RPMI8226 (cell line): ENCODE data around the gene DIPK1B.
"Not testable (repeated sequence)": the region's sequence is repeated elsewhere in the genome, so short reads cannot be mapped to it uniquely, and the experiment has no call there.

Experiments used
- DNase-seq: peaks from one replicate; pipeline ENCODE4 v3.0.0-alpha.2; 2015

Gene DIPK1B

DNA sequence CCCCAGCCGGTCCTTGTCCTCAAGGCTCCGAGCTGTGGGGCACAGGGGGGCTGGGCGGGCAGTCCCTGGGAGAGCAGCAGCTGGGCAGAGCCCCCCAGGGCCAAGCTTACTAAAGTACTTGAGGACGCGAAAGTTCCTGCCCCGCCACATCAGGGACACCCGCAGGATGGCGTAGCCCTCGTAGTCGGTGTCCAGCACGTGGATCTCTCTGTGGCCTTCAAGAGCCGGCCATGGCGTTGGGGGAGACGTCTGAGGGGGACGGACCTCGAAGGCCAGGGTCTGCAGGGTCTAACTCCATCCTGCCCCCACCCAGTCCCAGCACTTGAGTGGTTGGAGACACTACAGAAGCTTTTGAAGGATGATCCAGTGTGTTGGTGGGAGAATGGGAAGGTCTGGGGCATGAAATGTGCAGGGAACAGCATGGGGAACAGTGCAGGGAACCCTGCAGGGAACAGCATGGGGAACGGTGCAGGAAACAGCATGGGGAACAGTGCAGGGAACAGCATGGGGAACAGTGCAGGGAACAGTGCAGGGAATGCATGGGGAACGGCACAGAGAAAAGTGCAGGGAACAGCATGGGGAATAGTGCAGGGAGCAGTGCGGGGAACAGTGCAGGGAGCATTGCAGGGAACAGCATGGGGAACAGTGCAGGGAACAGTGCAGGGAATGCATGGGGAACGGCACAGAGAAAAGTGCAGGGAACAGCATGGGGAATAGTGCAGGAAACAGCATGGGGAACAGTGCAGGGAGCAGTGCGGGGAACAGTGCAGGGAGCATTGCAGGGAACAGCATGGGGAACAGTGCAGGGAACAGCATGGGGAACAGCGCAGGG is 43.1 kb downstream of the DIPK1B start:
- DNase-seq: not testable (repeated sequence)

DNA sequence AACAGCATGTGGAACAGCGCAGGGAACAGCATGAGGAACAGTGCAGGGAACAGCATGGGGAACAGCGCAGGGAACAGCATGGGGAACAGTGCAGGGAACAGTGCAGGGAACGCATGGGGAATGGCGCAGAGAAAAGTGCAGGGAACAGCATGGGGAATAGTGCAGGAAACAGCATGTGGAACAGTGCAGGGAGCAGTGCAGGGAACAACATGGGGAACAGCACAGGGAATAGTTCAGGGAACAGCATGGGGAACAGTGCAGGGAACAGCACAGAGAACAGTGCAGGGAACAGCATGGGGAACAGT is 43.7 kb downstream of the DIPK1B start:
- no peak for DNase-seq

DNA sequence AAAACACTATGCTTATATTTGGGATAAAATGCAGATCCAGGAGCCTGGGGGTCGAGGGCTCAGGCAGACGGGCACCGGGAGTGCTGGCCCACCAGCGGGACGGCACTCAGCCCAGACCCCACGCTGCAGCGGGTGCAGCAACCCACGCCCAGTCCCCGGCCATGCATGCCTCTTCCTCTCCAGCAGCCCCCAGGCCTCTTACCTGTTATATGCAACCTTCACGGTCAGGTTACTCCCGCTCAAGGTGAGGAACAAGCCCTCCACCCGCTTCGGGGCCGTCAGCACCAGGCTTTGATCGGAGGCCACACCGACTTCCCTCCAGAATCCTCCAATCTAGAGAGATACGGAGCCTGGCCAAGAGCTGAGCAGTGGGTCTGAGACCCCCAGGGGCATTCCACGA is 44.5 kb downstream of the DIPK1B start:
- no peak for DNase-seq

DNA sequence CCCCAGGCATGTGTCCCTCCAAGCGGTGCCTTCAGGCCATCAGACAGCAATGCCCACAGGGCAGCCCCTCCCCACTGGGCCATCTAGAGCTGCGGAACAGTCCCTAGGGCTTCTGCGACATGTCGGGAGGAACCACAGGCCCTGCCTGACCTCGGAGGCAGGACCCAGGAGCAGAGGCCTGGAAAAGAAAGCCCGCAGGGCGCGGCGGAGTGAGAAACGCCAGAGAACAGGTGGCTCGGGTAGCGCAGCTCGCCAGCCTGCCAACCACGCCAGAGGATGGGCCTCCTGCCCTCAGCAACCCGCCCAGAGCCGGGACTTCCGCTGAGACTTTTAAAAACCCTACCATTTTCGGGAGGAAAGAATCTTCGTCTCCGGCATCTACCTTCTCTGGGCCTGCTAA is 45.0 kb downstream of the DIPK1B start:
- peak; percentile 69 for DNase-seq

DNA sequence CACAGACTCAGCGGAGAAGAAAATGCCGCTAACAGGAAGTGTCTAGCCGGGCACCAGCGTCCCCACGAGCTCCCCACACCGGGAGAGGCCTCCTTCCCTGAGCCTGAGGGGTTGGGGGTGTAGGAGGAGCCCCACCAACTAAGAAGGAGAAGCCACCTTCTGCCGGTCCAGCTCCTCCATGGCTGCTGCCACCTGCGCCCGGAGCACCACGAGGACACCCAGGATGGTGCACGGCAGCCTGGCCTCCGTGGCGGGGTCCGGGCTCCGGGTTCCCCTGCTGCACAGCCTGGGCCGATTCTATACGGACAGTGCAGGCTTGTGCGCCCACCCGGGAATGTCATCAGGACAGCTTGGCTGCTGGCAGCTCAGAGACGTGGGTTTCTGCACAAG is 45.4 kb downstream of the DIPK1B start:
- no peak for DNase-seq

DNA sequence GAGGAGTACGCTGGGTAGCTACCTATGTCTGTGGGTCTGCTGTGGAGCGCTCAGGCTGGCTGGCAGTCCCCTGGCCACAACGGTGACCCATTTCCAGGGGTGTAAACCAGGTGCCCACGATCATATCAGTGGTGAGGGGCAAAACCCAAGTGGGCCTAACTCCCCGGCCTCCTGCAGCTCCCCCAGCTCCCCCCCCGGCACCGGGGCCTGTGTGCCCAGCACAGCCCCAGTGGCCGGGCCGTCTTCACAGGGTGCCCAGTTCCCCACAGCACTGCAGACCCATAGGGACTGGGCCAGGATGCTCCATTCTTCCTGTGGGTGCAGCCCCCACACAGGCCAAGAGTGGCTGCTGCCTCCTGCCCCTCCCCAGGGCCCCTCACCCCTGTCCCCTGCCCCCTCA is 46.6 kb downstream of the DIPK1B start:
- DNase-seq: no peak

DNA sequence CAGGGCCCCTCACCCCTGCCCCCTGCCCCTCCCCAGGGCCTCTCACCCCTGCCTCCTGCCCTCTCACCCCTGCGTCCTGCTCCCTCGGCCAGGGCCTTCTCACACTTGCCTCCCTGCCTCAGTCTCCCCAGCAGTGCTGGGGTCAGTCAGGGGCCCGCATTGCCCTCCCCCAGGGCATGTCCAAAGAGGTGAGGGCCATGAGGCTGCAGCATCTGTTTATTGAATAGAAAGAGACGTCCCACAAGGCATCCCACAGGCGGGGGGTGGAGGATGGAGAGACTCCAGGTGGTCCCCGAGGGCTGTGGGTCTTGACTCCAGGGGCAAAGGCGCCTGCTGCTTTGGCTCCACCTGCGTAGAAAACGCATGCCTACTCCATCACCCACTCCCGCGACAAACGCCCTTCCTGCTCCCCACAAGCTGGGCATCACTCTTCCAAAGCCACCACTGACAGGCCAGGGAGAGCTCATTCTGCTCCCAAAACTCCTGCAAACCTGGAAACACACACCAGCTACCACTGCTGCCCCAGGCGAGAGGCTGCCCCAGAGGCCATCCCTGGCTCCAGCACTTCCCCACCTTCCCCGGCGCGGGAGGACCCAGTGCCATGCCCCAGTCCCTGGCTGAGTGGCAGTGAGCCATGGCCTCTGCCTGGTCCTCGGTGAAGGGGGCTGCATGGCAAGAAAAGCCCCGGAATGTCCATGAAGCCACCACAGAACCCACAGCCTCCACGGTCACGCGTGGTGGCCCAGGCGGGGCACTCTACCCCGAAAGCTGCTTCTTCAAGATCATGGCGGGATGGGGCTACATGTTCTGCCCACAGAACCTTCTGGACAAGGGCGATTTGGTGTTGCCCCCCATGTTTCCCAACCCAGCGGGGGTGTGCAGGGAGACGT is 47.3 kb downstream of the DIPK1B start:
- no peak for DNase-seq

DNA sequence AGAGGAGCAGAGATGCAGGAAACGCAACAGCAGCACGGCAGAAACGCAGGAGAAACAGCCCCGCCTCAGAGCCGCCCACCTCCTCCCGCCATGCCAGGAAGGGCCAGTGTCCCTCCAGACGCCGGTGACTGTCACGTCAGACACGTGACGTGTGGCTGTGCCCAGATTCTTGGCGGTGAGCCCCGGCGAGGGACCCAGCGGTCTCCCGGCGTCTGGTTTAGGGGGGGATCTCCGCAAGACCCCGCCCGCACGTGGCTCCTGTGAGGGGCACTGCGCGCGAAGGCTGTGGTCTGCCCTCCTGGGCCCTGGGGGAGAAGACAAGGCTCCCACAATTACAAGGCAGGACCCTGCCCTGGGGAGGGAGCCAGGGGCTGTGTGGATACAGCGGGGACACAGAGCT is 48.1 kb downstream of the DIPK1B start:
- DNase-seq: no peak

DNA sequence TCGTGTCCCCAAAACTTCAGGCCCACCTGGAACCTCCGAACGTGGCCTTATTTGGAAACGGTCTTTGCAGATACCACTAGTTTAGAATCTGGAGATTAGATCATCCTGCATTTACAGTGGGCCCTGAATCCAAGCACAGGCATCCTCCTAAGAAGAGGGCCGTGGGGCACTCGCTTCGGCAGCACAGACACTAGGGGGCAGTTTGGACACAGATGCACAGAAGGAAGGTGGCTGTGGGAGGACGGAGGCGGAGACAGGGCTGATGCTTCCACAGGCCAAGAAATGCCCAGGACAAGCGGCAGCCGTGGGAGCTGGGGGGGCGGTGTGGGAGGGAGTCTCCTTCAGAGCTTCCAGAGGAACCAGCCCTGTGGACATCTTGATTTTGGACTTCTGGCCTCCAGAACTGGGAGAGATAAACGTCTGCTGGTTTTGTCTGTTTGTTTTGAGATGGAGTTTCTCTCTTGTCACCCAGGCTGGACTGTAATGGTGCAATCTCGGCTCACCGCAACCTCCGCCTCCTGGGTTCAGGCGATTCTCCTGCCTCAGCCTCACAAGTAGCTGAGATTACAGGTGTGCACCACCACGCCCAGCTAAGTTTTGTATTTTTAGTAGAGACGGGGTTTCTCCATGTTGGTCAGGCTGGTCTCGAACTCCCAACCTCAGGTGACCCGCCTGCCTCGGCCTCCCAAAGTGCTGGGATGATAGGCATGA is 48.6 kb downstream of the DIPK1B start:
- peak; percentile 84 for DNase-seq

DNA sequence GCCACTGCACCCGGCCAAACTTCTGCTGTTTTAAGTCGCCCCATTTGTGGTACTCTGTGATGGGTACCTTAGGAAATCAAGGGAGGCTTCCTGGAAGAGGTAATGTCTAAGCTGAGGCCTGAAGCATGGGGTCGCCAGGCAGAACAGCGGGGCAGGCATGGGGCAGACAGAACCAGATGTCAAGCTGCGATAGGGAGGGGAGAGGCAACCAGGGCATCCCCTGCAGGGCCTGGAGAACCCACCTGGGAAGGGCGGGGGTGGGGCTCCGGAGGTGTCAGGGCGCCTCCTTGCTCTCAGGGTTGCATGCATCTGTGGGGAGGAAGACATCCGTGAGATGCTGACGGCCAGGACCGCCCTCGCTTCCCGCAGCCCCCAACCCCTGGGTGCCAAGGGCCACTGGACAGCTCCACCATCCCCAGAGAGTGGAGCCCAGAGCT is 49.2 kb downstream of the DIPK1B start:
- no peak for DNase-seq

DNA sequence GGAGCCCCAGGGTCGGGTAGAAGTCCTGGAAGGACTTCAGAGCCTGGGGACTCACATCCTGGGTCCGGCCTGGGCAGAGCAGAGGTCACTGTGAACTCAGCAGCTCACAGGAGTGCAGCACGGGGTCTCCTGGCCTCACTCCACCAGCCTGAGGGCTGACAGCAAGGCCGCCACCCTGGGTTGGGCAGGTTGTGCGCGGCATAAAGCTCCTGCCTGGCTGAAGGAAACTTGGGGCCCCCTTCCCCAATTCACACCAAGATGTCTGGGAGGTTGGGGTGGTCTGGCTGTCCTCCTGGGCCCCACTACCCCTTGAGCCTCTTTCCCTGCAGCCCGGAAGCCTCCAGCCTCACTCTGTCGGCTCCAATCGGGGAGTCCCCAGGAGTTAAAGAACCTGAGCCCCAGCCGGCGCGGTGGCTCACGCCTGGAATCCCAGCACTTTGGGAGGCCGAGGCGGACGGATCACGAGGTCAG is 49.9 kb downstream of the DIPK1B start:
- DNase-seq: no peak

DNA sequence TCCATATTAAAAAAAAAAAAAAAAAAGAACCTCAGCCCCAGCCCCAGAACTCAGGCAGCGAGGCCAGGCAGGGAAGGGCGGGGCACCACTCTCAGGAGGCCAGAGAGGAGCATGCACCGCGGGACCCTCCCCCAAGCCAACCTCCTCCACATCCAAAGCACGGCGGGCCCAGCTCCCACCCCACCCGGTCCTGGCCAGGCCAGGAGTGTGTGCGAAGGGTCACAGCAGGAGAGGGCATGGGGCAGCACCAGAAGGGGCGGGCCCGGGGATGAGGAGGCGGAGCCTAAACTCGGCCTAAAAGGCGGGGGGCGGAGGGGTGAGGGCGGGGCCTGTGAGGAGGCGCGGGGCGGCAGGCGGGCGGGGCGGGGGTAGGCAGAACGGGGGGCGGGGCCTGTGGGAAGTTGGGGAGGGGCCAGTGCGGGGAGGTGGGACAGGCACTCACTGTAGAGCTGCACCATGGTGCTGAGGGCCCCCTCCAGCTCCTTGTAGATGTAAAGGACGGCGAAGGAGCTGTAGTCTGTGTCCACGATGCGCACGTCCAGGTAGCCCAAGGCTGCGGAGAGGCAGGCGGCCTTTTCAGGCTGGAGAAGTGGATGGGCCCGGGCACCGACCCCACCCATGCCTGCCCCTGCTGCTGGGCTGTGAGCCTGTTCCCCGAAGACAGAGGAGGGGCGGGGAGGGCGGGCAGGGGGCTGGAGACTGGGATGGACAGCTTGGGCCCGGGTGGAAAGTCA is 50.7 kb downstream of the DIPK1B start:
- peak; percentile 83 for DNase-seq

DNA sequence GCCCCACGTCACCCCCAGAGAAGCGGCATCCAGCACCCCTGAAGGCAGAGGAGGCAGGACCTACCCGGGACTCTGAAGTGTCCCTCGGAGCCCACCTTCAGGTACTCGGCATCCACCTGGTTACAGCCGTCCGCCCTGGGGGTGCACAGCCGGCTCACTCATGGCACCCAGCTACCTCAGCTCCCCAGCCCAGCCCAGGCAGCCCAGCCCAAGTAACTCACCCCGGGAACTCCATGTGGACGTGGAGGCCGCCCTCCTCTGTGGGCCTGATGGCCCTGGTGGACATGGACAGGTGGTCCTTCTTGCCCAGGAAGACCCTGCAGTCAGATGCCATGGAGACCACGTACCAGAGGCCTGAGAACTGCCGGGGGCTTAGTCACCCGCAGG is 51.3 kb downstream of the DIPK1B start:
- no peak for DNase-seq

DNA sequence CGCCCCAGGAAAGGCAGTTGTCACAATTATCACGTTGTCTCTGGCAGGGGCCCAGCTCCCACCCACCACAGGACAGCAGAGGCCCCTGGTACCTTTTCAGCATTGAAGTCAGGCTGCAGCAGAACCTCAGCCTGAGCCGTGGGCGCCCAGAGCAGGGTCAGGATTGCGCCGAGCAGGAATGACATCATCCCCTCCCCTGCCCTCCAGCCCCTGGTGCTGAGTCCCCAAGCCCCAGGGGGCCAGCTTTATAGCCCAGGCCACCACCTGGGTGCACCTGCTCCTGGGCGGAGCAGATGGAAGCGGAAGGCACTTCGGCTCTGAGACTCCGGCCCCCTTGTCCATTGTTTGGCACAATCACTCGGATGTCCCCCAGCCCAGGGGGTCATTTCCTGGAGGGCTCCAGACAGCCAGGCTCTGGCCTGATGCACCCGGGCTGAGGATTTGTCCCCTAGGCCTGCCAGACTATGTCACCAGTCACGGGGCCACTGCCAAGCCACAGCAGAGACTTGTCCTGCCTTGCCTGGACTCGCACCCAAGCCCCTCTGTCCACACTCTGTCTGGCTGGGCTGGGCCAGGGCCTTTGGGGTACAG is 52.0 kb downstream of the DIPK1B start, which contains the start of gene LCN15:
TSS of gene LCN15 (minus strand) at position 218 of the 591 bp plus-strand sequence. CDS start at position 188, 30 bp downstream.
- no peak for DNase-seq

DNA sequence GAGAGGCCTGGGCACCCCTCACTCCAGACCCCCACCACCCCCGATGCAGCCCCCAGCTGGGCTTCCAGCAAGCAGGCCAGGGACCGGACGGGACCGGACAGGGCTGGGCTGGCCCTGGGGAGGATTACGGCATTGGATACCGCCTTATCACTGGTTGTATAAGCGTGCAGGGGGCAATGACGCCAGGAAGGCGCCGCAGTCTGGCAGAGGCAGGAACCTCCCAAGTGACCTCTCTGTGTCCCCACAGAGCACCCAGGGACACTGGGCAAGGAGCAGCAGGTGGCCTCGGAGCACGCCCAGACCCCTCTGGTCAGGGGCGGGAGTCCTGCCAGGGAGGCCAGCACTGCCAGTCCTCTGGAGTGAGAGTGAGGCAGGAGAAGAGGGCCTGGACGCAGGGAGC is 52.7 kb downstream of the DIPK1B start:
- DNase-seq: no peak

DNA sequence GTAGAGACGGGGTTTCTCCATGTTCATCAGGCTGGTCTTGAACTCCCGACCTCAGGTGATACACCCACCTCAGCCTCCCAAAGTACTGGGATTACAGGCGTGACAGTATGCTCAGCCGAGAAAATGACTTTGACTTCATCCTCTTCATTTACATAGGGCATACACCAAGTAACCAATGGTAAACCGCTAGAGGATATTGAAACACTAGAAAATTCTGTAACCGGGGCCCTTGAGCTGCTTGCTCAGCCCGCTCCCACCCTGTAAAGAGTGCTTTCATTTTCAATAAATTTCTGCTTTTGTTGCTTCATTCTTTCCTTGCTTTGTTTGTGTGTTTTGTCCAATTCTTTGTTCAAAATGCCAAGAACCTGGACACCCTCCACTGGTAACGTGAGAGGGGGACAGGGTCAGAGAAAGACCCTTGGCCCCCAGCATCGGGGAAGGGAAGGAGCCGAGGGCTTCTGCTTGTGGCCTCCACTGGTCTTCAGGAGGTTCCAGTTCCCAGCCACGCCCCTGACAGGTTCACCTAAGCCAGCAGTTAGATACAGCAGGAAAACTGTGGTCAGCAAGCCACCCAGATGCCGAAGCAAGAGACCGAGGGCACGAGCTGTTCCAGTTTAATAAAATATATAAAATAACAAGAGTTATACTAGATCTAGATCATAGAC is 53.5 kb downstream of the DIPK1B start:
- DNase-seq: peak; percentile 57

DNA sequence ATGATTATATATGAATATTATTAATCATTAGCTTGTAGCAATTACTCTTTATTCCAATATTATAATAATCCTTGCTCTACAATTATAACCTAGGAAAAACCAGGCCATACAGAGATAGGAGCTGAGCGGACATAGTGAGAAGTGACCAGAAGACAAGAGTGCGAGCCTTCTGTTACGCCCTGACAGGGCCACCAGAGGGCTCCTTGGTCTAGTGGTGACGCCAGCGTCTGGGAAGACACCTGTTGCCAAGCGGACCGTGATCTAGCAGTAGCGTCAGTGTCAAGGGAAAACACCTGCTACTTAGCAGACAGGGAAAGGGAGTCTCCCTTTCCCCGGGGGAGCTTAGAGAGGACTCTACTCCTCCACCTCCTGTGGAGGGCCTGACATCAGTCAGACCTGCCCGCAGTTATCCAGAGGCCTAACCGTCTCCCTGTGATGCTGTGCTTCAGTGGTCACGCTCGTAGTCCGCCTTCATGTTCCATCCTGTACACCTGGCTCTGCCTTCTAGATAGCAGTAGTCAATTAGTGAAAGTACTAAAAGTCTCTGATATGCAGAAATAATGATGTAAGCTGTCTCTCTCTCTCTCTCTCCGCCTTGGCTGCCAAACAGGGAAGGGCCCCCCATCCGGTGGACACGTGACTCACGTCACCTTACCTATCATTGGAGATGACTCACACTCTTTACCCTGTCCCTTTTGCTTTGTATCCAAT is 54.2 kb downstream of the DIPK1B start:
- DNase-seq: peak; percentile 77

DNA sequence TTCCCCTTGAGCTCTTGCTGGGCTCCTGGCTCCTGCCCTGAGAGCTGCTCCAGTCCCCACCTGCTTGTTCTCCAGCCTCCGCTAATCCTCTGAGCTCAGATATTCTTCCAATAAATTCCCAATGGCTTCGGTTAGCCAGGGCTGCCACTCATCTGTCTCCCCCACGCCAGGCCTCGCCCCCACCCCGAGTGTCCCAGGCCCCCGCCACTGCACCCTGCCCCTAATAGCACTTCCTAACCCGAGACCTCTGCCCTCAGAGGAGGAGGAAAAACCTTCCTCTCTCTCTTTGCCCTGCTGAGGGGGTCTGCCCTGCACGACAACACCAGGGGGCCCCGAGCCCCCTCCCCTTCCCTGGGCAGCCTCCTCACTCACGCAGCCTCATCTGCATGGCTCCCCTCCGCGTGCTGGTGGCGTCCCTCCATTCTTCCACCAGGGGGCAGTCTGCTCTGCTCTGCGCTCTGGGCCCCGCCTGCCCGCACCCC is 57.4 kb downstream of the DIPK1B start:
- DNase-seq: no peak

DNA sequence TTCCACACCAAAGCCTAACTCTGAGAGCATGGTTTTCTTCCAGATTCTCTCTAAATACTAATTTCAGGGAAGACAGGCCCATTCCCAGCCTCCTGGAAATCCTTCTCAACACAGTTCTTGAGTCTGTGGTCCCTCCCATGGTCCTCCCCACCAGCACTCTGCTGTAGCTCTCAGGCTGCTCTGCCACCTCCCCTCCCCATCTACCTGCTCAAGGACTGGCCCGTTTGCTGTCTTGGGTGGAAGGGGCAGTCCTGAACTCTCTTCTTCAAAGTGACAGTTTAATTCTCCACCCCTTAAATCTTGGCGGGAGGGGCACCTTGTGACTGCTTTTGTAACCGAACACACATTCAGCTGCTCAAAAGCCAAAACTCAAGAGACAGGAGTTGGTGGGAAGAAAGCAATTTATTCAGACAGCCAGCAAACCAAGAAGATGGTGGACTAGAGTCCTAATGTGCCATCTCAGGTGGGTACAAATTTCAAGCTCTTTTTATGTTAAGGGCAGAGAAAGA is 59.6 kb downstream of the DIPK1B start:
- DNase-seq: no peak

DNA sequence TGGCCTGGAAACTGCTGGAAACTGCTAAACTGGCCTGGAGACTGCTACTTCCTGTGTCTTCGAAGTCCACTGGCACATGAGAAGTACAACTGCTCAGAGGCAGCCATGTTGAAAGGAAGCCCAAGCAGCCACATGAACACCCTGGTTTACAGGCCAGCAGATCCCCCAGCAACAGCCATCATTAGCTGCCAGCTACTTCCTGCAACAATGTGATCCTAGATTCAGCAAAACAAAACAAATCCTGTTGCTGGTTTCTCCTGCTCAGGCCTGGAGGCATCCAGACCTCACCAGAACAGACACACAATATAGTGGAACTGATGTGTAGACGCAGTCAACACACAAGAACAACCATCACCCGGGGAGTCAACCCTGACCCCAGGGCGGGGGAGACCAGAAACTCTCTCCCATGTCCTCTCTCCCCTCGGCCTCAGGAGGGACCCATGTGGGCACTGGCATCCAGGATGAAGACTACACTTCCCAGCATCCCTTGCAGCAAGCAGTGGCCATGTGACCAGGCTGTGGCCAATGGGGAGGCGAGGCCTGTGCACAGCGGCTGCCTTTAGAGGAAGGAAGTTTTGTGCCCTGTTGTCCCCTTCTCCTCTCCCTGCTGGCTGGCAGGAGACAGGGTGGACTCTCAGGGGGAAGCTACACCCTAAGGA is 61.1 kb downstream of the DIPK1B start:
- DNase-seq: peak; percentile 69
